Measurements from ENCODE around the gene LYST.
"Not testable (repeated sequence)": the region's sequence is repeated elsewhere in the genome, so short reads cannot be mapped to it uniquely, and the experiment has no call there.

- not testable (repeated sequence) for TF ChIP-seq POLR2AphosphoS5 (IDR thresholded peaks at IDR 0.05; ENCODE audit: borderline replicate concordance, low read depth, low read length); EZH2 (IDR thresholded peaks at IDR 0.05)
Observed at GRCh38 chr1:235647537-235647936, 219.2 kb downstream of the LYST start.

Data from SK-N-MC (cell line).